ENCODE data around the gene MYO1H.

DNA sequence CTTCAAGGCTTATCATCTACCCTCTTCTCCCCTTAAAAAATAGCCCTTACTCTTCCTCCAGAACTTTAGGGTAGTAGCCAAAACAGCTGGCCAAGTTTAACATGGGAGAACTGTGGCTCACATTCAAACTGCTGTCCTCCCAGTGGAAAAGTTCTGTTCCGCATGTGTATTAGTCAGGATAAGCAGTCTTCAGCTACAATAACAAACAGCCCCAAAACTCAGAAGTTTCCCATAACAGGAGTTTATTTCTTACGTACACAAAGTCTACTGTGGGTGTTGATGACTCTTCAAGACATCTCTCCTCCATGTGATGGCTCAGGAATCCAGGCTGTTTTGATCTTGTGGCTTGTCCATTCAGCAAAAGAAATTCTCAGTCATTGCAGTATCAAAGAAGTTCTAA is 35.5 kb downstream of the MYO1H start:
- TF ChIP-seq POLR2A (IDR thresholded peaks at IDR 0.05; ENCODE audit: low read depth) (no peak), POLR2AphosphoS5 (IDR thresholded peaks at IDR 0.05) (no peak), EP300 (IDR thresholded peaks at IDR 0.05) (no peak)
- TF ChIP-seq, protein P1, sequence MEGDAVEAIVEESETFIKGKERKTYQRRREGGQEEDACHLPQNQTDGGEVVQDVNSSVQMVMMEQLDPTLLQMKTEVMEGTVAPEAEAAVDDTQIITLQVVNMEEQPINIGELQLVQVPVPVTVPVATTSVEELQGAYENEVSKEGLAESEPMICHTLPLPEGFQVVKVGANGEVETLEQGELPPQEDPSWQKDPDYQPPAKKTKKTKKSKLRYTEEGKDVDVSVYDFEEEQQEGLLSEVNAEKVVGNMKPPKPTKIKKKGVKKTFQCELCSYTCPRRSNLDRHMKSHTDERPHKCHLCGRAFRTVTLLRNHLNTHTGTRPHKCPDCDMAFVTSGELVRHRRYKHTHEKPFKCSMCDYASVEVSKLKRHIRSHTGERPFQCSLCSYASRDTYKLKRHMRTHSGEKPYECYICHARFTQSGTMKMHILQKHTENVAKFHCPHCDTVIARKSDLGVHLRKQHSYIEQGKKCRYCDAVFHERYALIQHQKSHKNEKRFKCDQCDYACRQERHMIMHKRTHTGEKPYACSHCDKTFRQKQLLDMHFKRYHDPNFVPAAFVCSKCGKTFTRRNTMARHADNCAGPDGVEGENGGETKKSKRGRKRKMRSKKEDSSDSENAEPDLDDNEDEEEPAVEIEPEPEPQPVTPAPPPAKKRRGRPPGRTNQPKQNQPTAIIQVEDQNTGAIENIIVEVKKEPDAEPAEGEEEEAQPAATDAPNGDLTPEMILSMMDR (IDR thresholded peaks at IDR 0.05) = no peak
